PC-9 (cell line): ENCODE data around the gene MAP6D1. TPM values are rescaled to one million over a fixed set of nuclear protein-coding genes. Genes with fewer than 3 reads are reported as not detected.

Source experiments
- BruUV-seq: library from RNA; stranded (reverse); fragments of 400-500 nt; replicated peaks from 2 replicates; lab custom pipeline; 2021; lab: Mats Ljungman, UMichigan
- CTCF ChIA-PET: fragments of 300-600 bp; sonication (Branson Sonifier 250); formaldehyde crosslinking; loops from one replicate; lab custom pipeline; 2022; ENCODE audit warnings: antibody characterized with exemption; lab: Charles Lee
- POLR2A ChIA-PET: fragments of 300-600 bp; sonication (Branson Sonifier 250); formaldehyde crosslinking; loops from one replicate; lab custom pipeline; 2022; ENCODE audit warnings: antibody characterized with exemption; ENCODE audit not compliant: unreplicated experiment; lab: Charles Lee
- DNase-seq, 2 experiments: peaks; one replicate each; pipeline versions ENCODE4 v3.0.0 to v3.0.0-alpha.2; 2015 to 2022; ENCODE audit warnings: mixed read lengths in 1 of 2
- H2AFZ ChIP-seq: fragments of 200-600 bp; sonication (generic); 2 replicates; pipeline ENCODE4 v1.8.1; 2017; ENCODE audit warnings: antibody characterized with exemption
- H3F3A ChIP-seq: fragments of 200-600 bp; sonication (generic); 2 replicates; pipeline ENCODE4 v1.8.1; 2017; ENCODE audit warnings: antibody characterized with exemption, mild to moderate bottlenecking, low read depth; ENCODE audit not compliant: insufficient read depth
- H3K27ac ChIP-seq: fragments of 200-600 bp; sonication (generic); 2 replicates; pipeline ENCODE4 v1.6.1; 2016; ENCODE audit warnings: mixed run types
- H3K27me3 ChIP-seq: fragments of 200-600 bp; sonication (generic); 2 replicates; pipeline ENCODE4 v1.6.1; 2016; ENCODE audit warnings: low read depth, mixed run types; ENCODE audit not compliant: insufficient read depth
- H3K36me3 ChIP-seq: fragments of 200-600 bp; sonication (generic); 2 replicates; pipeline ENCODE4 v1.6.1; 2016; ENCODE audit warnings: low read depth, mixed run types
- H3K4me1 ChIP-seq: fragments of 200-600 bp; sonication (generic); replicated peaks from 2 replicates; pipeline ENCODE4 v1.6.1; 2016; ENCODE audit warnings: mixed run types; ENCODE audit not compliant: insufficient read depth
- H3K4me2 ChIP-seq: fragments of 200-600 bp; sonication (generic); 2 replicates; pipeline ENCODE4 v1.6.1; 2017; ENCODE audit warnings: mixed run types
- H3K4me3 ChIP-seq: fragments of 200-600 bp; sonication (generic); 2 replicates; pipeline ENCODE4 v1.6.1; 2016; ENCODE audit warnings: mixed run types
- H3K79me2 ChIP-seq: fragments of 200-600 bp; sonication (generic); 2 replicates; pipeline ENCODE4 v1.6.1; 2017; ENCODE audit warnings: low read depth, mixed run types
- H3K9me2 ChIP-seq: fragments of 200-600 bp; sonication (generic); 2 replicates; pipeline ENCODE4 v1.8.1; 2017; ENCODE audit warnings: mild to moderate bottlenecking; ENCODE audit not compliant: insufficient read depth
- H3K9me3 ChIP-seq: fragments of 200-600 bp; sonication (generic); 2 replicates; pipeline ENCODE4 v1.8.1; 2016; ENCODE audit warnings: low read depth; ENCODE audit not compliant: insufficient read depth
- H4K20me1 ChIP-seq: fragments of 200-600 bp; sonication (generic); 2 replicates; pipeline ENCODE4 v1.8.1; 2017; ENCODE audit not compliant: insufficient read depth
- EZH2 ChIP-seq: fragments of 200-600 bp; sonication (generic); IDR thresholded peaks from 2 replicates; pipeline ENCODE4 v1.8.0; 2017; ENCODE audit warnings: antibody characterized with exemption, low read depth
- intact Hi-C: fragments of 100-400 bp; cut with micrococcal nuclease; formaldehyde crosslinking; loops from one replicate; pipeline ENCODE4 v1.10.0; 2022; ENCODE audit not compliant: unreplicated experiment
- total RNA-seq: library from RNA; stranded (reverse); gene quantifications from 2 replicates; pipeline ENCODE4 v1.2.3, GENCODE V29; 2021
- TF ChIP-seq, protein P1 (sequence below): fragments of 200-600 bp; sonication (generic); conservative IDR thresholded peaks from 2 replicates; pipeline ENCODE4 v1.6.1; 2017; ENCODE audit warnings: mixed run types, antibody characterized with exemption, mild to moderate bottlenecking, moderate library complexity

Gene MAP6D1
- total RNA-seq, 1 experiment from 2014 or later, result 2.2 TPM

DNA sequence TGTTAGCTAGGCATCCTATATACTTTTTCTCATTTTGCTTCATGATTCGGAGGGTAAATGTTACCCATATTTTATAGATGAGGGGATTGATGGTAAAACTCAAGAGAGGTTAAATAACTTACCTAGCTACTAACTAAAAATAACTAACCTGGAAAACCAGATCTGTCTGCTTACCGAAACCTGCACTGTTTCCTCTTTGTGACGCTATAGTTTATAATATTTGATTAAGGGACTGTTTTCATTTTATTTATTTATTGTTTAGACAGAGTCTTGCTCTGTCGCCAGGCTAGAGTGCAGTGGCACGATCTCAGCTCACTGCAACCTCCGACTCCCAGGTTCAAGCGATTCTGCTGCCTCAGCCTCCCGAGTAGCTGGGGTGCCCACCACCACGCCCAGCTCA lies 55.9 kb downstream of the MAP6D1 start:
- Histone ChIP-seq H3K4me3 (no peak overlapping the region), H3F3A (peaks cover 26% of the 10 kb centered on the region), H3K9me3 (no peaks in the 10 kb centered on the region), H4K20me1 (peaks cover 4% of the 10 kb centered on the region; the same call in 1 of the 2 replicates), H3K4me1 (peaks cover 16% of the 10 kb centered on the region), H2AFZ (no peak overlapping the region), H3K27me3 (no peaks in the 10 kb centered on the region), H3K4me2 (no peak overlapping the region), H3K27ac (no peak overlapping the region), H3K36me3 (peaks cover 28% of the 10 kb centered on the region; the same call in 1 of the 2 replicates), H3K79me2 (no peaks in the 10 kb centered on the region), H3K9me2 (no peaks in the 10 kb centered on the region)
- POLR2A ChIA-PET, result no interaction called here
- intact Hi-C loops, result no loop called here
- no peak for DNase-seq
- CTCF ChIA-PET, result interaction anchor here (0.7 to 1.1 kb wide), 2 partner anchors 115 to 538 kb away, joined by 3 to 5 read pairs; no protein-coding TSS in a partner anchor
- TF ChIP-seq EZH2, result no peak
- TF ChIP-seq, protein P1, sequence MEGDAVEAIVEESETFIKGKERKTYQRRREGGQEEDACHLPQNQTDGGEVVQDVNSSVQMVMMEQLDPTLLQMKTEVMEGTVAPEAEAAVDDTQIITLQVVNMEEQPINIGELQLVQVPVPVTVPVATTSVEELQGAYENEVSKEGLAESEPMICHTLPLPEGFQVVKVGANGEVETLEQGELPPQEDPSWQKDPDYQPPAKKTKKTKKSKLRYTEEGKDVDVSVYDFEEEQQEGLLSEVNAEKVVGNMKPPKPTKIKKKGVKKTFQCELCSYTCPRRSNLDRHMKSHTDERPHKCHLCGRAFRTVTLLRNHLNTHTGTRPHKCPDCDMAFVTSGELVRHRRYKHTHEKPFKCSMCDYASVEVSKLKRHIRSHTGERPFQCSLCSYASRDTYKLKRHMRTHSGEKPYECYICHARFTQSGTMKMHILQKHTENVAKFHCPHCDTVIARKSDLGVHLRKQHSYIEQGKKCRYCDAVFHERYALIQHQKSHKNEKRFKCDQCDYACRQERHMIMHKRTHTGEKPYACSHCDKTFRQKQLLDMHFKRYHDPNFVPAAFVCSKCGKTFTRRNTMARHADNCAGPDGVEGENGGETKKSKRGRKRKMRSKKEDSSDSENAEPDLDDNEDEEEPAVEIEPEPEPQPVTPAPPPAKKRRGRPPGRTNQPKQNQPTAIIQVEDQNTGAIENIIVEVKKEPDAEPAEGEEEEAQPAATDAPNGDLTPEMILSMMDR, result no peak
- no TSS peak for BruUV-seq

DNA sequence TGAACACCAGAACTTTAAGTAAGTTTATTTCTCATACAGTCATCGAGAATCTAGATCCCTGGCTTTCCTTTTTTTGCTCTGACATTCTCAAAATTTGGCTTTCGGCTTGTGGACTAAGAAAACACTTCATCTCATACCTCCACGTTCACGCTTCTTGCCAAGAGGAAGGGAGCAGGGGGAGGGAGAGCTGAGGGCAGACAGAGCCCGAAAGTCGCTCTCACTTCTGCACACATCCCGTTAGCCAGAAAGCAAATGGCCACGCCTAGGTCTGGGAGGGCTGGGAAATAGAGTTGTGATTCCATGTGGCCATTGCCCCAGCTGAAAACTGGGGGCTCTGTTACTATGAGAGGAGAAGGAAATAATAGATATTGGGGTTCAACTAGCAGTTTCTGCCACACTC lies 57.3 kb downstream of the MAP6D1 start:
- Histone ChIP-seq H3K36me3 (peaks cover 20% of the 10 kb centered on the region; the same call in 1 of the 2 replicates), H3K4me1 (peaks cover 17% of the 10 kb centered on the region), H3K27me3 (no peaks in the 10 kb centered on the region), H3K4me2 (no peak overlapping the region), H2AFZ (no peak overlapping the region), H3F3A (peaks cover 28% of the 10 kb centered on the region), H4K20me1 (peaks cover 4% of the 10 kb centered on the region; the same call in 1 of the 2 replicates), H3K79me2 (no peaks in the 10 kb centered on the region), H3K9me3 (no peaks in the 10 kb centered on the region), H3K4me3 (no peak overlapping the region), H3K27ac (no peak overlapping the region), H3K9me2 (no peaks in the 10 kb centered on the region)
- ChIA-PET CTCF (no interaction called here), POLR2A (no interaction called here)
- no peak for TF ChIP-seq EZH2
- TF ChIP-seq, protein P1, result no peak
- no TSS peak for BruUV-seq
- intact Hi-C loops, result no loop called here
- no peak for DNase-seq

DNA sequence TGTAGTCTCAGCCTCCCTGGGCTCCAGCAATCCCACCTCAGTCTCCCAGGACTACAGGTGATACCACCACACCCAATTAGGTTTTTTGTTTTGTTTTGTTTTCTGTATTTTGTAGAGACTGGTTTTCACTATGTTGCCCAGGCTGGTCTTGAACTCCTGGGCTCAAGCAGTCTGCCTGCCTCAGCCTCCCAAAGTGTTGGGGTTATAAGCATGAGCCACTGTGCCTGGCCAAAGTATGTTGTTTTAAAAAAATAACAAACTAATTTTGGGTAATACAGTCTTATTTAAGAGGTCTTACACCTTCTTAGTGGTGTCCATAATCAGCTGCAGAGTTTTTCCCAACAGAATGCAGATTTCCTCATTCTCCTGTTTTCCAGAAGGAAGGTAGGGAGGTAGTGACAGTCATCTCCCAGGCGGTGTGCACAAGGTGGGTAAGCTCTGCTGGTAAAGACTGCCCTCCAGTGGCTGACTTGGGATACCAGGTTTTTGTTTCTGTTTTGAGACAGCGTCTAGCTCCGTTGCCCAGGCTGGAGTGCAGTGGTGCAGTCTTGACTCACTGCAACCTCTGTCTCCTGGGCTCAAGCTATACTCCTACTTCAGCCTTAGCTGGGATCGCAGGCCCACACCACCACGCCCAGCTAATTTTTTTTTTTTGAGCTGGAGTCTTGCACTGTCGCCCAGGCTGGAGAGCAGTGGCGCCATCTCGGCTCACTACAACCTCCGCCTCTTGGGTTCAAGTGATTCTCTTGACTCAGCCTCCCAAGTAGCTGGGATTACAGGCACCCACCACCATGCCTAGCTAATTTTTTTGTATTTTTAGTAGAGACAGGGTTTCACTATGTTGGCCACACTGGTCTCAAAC lies 58.4 kb downstream of the MAP6D1 start:
- POLR2A ChIA-PET, result interaction anchor here (0.6 kb wide), 1 partner anchor 671 kb away, joined by 3 read pairs; no protein-coding TSS in a partner anchor
- no peaks in the 10 kb centered on the region for H3K9me3 ChIP-seq
- no peak overlapping the region for H3K4me3 ChIP-seq
- H3K4me2 ChIP-seq, result no peak overlapping the region
- H3K27me3 ChIP-seq, result no peaks in the 10 kb centered on the region
- TF ChIP-seq EZH2, result no peak
- TF ChIP-seq, protein P1, result peak; percentile 95
- peaks cover 22% of the 10 kb centered on the region; the same call in 1 of the 2 replicates for H3K36me3 ChIP-seq
- BruUV-seq, result no TSS peak
- H2AFZ ChIP-seq, result no peak overlapping the region
- CTCF ChIA-PET, result interaction anchor here (0.7 to 1.1 kb wide), 3 partner anchors 18 to 300 kb away, joined by 4 to 8 read pairs (median 5); no protein-coding TSS in a partner anchor
- no peaks in the 10 kb centered on the region for H3K9me2 ChIP-seq
- H3K27ac ChIP-seq, result no peak overlapping the region
- H3F3A ChIP-seq, result peaks cover 28% of the 10 kb centered on the region
- peaks cover 17% of the 10 kb centered on the region for H3K4me1 ChIP-seq
- H4K20me1 ChIP-seq, result peaks cover 4% of the 10 kb centered on the region; the same call in 1 of the 2 replicates
- DNase-seq, result peak; percentile 64 to 78
- intact Hi-C loops, result loop anchor here (1.0 to 2.0 kb wide), 5 partner anchors 265 to 644 kb away; no protein-coding TSS in a partner anchor
- H3K79me2 ChIP-seq, result no peaks in the 10 kb centered on the region
